Natural killer cell (primary cell): ENCODE measurements around the gene GTF3C1. TPM values are rescaled to one million over a fixed set of nuclear protein-coding genes. Genes with fewer than 3 reads are reported as not detected.

Experiments used
- ATAC-seq, 3 donors: fragments of 150-1000 bp in 2 of 3; fragments of 200-7000 bp in 1 of 3; cut with Tn5 transposase; 1 replicate in 1 of 3; 2 replicates in 2 of 3; pipeline ENCODE4 v1.10.0; 2021; ENCODE audit warnings: mild to moderate bottlenecking in 2 of 3, moderate library complexity in 2 of 3
- DNase-seq, 2 donors: peaks; one replicate each; pipeline versions ENCODE4 v3.0.0 to v3.0.0-alpha.2; 2013 to 2021; ENCODE audit warnings: mixed read lengths in 1 of 2
- H3K27ac ChIP-seq: one replicate; pipeline ENCODE4 v1.5.1; 2013; ENCODE audit warnings: mild to moderate bottlenecking, low read length
- H3K27me3 ChIP-seq: one replicate; pipeline ENCODE4 v1.6.1; 2013; ENCODE audit warnings: low read length; ENCODE audit not compliant: control insufficient read depth, insufficient read depth
- H3K36me3 ChIP-seq: one replicate; pipeline ENCODE4 v1.6.1; 2013; ENCODE audit warnings: low read length; ENCODE audit not compliant: control insufficient read depth, insufficient read depth
- H3K4me1 ChIP-seq: one replicate; pipeline ENCODE4 v1.6.1; 2013; ENCODE audit warnings: low read length; ENCODE audit not compliant: control insufficient read depth, insufficient read depth
- H3K4me3 ChIP-seq: one replicate; pipeline ENCODE4 v1.5.1; 2013; ENCODE audit warnings: low read length
- H3K9me3 ChIP-seq: one replicate; pipeline ENCODE4 v1.6.1; 2013; ENCODE audit warnings: low read length; ENCODE audit not compliant: control insufficient read depth, insufficient read depth
- H3K27ac Mint-ChIP-seq, 2 donors: one replicate each; pipeline ENCODE4 v1.8.0; 2022; ENCODE audit warnings: mild to moderate bottlenecking in 2 of 2, mixed read lengths in 2 of 2, moderate library complexity in 1 of 2
- H3K27me3 Mint-ChIP-seq, 2 donors: one replicate each; pipeline ENCODE4 v1.8.0; 2022; ENCODE audit warnings: low read depth in 2 of 2, mixed read lengths in 2 of 2
- H3K36me3 Mint-ChIP-seq: one replicate; pipeline ENCODE4 v1.8.0; 2022; ENCODE audit warnings: mixed read lengths
- H3K4me1 Mint-ChIP-seq, 2 donors: one replicate each; pipeline ENCODE4 v1.8.0; 2022; ENCODE audit warnings: mixed read lengths in 2 of 2
- H3K4me3 Mint-ChIP-seq: one replicate; pipeline ENCODE4 v1.8.0; 2022; ENCODE audit warnings: mild to moderate bottlenecking, moderate library complexity, mixed read lengths
- H3K9me3 Mint-ChIP-seq, 2 donors: one replicate each; pipeline ENCODE4 v1.8.0; 2022; ENCODE audit warnings: mixed read lengths in 2 of 2
- WGBS: methylation state at CpG from one replicate; pipeline ENCODE4 v1.1.7; 2013; ENCODE audit warnings: missing lambda C conversion rate; ENCODE audit not compliant: insufficient coverage; 5-methylcytosine and 5-hydroxymethylcytosine counted together
- intact Hi-C: fragments of 100-400 bp; cut with micrococcal nuclease; formaldehyde crosslinking; loops from one replicate; pipeline ENCODE4 v1.14.2; 2022
- total RNA-seq, 4 donors: library from RNA; stranded (reverse); fragments of 120-200 nt in 1 of 4; gene quantifications; one replicate each; pipeline versions ENCODE4 v1.2.3 to v1.2.4, GENCODE V29; 2013 to 2022
- TF ChIP-seq, protein P1 (sequence below): fragments of 200-600 bp; IDR thresholded peaks from one replicate; pipeline ENCODE4 v1.8.0; 2022; ENCODE audit warnings: antibody characterized with exemption

GTF3C1 gene
- total RNA-seq, 3 donors from 2014 or later (not counting 1 experiment from before 2014, with no cell fraction given) = 111 to 160 (median 125) TPM

DNA sequence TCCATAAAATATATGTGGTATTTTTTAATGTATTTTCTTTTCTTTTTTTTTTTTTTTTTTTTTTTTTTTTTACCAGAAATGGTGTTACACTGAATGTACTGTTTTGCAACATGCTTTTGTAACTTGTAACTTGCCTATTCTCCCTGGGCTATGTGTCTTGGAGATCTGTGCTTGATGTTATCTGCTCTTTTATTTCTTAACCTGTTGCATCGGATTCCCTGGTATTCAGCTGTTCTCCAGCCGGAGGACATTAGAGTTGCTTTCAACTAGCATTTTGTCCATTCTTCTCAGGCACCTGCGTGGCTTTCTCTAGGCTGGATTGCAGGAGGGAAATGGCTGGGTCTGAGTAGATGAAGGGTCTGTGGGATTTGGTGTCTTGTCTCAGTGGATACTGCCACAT is 47.6 kb upstream of the GTF3C1 start:
- H3K27me3 Mint-ChIP-seq = no peaks in the 10 kb centered on the region

GRCh38 chr16:27596411-27596810 is 46.7 kb upstream of the GTF3C1 start:
- WGBS = 91% methylated on average over 4 of the region's 4 CpGs

More for the DNA sequence above, 47.6 kb upstream of the GTF3C1 start:
- H3K9me3 Mint-ChIP-seq = no peaks in the 10 kb centered on the region
- Histone ChIP-seq H3K4me1 (no peaks in the 10 kb centered on the region), H3K9me3 (no peaks in the 10 kb centered on the region), H3K36me3 (no peaks in the 10 kb centered on the region), H3K27ac (no peak overlapping the region), H3K27me3 (no peaks in the 10 kb centered on the region), H3K4me3 (no peak overlapping the region)
- DNase-seq = no peak
- ATAC-seq = no peak
- no peaks in the 10 kb centered on the region for H3K36me3 Mint-ChIP-seq
- no peak overlapping the region for H3K27ac Mint-ChIP-seq
- no peak overlapping the region for H3K4me3 Mint-ChIP-seq
- no peaks in the 10 kb centered on the region for H3K4me1 Mint-ChIP-seq
- intact Hi-C loops = no loop called here
- TF ChIP-seq, protein P1, sequence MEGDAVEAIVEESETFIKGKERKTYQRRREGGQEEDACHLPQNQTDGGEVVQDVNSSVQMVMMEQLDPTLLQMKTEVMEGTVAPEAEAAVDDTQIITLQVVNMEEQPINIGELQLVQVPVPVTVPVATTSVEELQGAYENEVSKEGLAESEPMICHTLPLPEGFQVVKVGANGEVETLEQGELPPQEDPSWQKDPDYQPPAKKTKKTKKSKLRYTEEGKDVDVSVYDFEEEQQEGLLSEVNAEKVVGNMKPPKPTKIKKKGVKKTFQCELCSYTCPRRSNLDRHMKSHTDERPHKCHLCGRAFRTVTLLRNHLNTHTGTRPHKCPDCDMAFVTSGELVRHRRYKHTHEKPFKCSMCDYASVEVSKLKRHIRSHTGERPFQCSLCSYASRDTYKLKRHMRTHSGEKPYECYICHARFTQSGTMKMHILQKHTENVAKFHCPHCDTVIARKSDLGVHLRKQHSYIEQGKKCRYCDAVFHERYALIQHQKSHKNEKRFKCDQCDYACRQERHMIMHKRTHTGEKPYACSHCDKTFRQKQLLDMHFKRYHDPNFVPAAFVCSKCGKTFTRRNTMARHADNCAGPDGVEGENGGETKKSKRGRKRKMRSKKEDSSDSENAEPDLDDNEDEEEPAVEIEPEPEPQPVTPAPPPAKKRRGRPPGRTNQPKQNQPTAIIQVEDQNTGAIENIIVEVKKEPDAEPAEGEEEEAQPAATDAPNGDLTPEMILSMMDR = no peak
- WGBS = 94% methylated on average over 3 of the region's 3 CpGs

DNA sequence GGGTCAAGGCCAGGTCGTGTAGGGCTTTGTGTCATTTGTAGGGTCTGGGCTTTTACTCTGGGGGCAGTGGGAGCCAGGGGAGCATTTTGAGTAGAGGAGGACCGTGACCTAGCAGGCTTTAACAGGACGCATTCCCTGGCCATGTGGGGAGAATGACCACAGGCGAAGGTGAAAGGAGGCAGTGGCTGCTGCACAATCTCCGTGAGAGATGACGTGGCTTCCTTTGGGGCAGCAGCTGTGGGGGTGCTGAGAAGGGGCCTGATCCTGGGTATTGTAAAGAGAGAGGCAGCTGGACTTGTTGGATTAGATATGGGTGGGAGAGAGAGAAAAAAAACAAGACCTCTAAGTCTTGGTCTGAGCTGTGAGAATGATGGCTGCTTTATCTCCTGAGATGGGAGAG is 46.3 kb upstream of the GTF3C1 start:
- TF ChIP-seq, protein P1 = no peak
- Histone ChIP-seq H3K4me1 (no peaks in the 10 kb centered on the region), H3K4me3 (no peak overlapping the region), H3K27me3 (no peaks in the 10 kb centered on the region), H3K9me3 (no peaks in the 10 kb centered on the region), H3K36me3 (no peaks in the 10 kb centered on the region), H3K27ac (no peak overlapping the region)
- DNase-seq (no peak), ATAC-seq (no peak)
- H3K27me3 Mint-ChIP-seq = no peaks in the 10 kb centered on the region
- 87% methylated on average over 6 of the region's 6 CpGs for WGBS
- peak overlapping the region in 1 of 2 donors; percentile 17 for H3K27ac Mint-ChIP-seq
- intact Hi-C loops = no loop called here
- no peaks in the 10 kb centered on the region for H3K9me3 Mint-ChIP-seq
- H3K36me3 Mint-ChIP-seq = no peaks in the 10 kb centered on the region
- H3K4me1 Mint-ChIP-seq = no peaks in the 10 kb centered on the region
- H3K4me3 Mint-ChIP-seq = no peak overlapping the region

More at GRCh38 chr16:27596411-27596810, 46.7 kb upstream of the GTF3C1 start:
- Mint-ChIP-seq H3K27ac (peak overlapping the region in 1 of 2 donors; percentile 17), H3K36me3 (no peaks in the 10 kb centered on the region), H3K9me3 (no peaks in the 10 kb centered on the region), H3K4me1 (no peaks in the 10 kb centered on the region), H3K27me3 (no peaks in the 10 kb centered on the region), H3K4me3 (no peak overlapping the region)
- no peak overlapping the region for H3K27ac ChIP-seq
- intact Hi-C loops = no loop called here
- TF ChIP-seq, protein P1 = no peak
- H3K4me1 ChIP-seq = no peaks in the 10 kb centered on the region
- DNase-seq = no peak
- no peak for ATAC-seq
- H3K36me3 ChIP-seq = no peaks in the 10 kb centered on the region
- H3K4me3 ChIP-seq = no peak overlapping the region
- H3K27me3 ChIP-seq = no peaks in the 10 kb centered on the region
- no peaks in the 10 kb centered on the region for H3K9me3 ChIP-seq

GRCh38 chr16:27595475-27595874 is 45.8 kb upstream of the GTF3C1 start:
- Histone ChIP-seq H3K36me3 (no peaks in the 10 kb centered on the region), H3K9me3 (no peaks in the 10 kb centered on the region), H3K4me3 (no peak overlapping the region), H3K4me1 (no peaks in the 10 kb centered on the region), H3K27ac (no peak overlapping the region), H3K27me3 (no peaks in the 10 kb centered on the region)
- no peak for DNase-seq
- Mint-ChIP-seq H3K9me3 (no peaks in the 10 kb centered on the region), H3K4me3 (no peak overlapping the region), H3K27me3 (no peaks in the 10 kb centered on the region), H3K36me3 (no peaks in the 10 kb centered on the region), H3K27ac (no peak overlapping the region), H3K4me1 (no peaks in the 10 kb centered on the region)
- TF ChIP-seq, protein P1 = no peak
- WGBS = 89% methylated on average over 4 of the region's 4 CpGs
- intact Hi-C loops = no loop called here
- ATAC-seq = no peak
